Right lobe of liver (tissue), 4 donors: Measurements from ENCODE around the gene ABCG4.

Experiments
- POLR2A ChIP-seq: fragments of 450-650 bp; IDR thresholded peaks from one replicate; pipeline ENCODE4 v1.6.1; 2017; ENCODE audit warnings: antibody characterized with exemption, mild to moderate bottlenecking
- TF ChIP-seq, protein P1 (sequence below), 4 donors: fragments of 200-600 bp in 3 of 4; fragments of 450-650 bp in 1 of 4; IDR thresholded peaks; one replicate each; pipeline versions ENCODE4 v1.5.1 to v1.8.0; 2016 to 2022; ENCODE audit warnings: antibody characterized with exemption in 4 of 4, mild to moderate bottlenecking in 2 of 4
- donor health status: DM: no; HTN: no; CAD: no.
- donor health status: DM: no; HTN: no; CAD: no.
- donor health status: DM: no; HTN: yes; CAD: no.

DNA sequence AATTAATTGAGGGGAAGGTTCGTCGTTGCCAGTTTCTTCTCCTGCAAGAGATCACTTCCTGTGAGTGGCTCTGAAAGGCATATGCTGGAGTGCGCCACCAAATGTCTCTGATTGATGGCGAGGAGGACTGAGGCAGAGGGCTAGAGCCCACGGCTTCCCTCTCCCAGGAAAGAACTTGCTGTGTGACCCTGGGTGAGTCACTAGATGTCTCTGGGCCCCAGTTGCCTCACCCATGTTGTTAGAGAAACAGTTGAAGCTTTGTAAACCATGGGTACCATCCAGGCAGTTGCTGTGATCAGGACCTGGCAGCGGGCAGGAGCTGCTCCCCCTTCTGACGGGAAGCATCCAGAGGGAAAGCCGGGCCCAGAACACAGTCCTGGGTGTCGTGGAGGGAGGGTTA is 3.2 kb downstream of the ABCG4 start:
- TF ChIP-seq, protein P1, sequence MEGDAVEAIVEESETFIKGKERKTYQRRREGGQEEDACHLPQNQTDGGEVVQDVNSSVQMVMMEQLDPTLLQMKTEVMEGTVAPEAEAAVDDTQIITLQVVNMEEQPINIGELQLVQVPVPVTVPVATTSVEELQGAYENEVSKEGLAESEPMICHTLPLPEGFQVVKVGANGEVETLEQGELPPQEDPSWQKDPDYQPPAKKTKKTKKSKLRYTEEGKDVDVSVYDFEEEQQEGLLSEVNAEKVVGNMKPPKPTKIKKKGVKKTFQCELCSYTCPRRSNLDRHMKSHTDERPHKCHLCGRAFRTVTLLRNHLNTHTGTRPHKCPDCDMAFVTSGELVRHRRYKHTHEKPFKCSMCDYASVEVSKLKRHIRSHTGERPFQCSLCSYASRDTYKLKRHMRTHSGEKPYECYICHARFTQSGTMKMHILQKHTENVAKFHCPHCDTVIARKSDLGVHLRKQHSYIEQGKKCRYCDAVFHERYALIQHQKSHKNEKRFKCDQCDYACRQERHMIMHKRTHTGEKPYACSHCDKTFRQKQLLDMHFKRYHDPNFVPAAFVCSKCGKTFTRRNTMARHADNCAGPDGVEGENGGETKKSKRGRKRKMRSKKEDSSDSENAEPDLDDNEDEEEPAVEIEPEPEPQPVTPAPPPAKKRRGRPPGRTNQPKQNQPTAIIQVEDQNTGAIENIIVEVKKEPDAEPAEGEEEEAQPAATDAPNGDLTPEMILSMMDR (IDR thresholded peaks at IDR 0.05) = no peak
- no peak for TF ChIP-seq POLR2A
